Hepatocyte (in vitro differentiated cells): ENCODE data around the gene CNOT4.

Experiments
- CTCF ChIP-seq: fragments of 200-600 bp; sonication (generic); IDR thresholded peaks from 2 replicates; pipeline ENCODE4 v1.5.1; 2016; ENCODE audit warnings: antibody characterized with exemption, mild to moderate bottlenecking; ENCODE audit not compliant: poor library complexity
- EZH2 ChIP-seq: fragments of 200-600 bp; sonication (generic); IDR thresholded peaks from 2 replicates; pipeline ENCODE4 v1.6.1; 2016; ENCODE audit warnings: antibody characterized with exemption, mild to moderate bottlenecking, borderline replicate concordance

- TF ChIP-seq CTCF (no peak), EZH2 (no peak)
Observed at GRCh38 chr7:135416431-135416830, 93.5 kb downstream of the CNOT4 start.
